NCI-H128 (cell line): Measurements from ENCODE around the gene CEP44.

Experiments
- DNase-seq: peaks from one replicate; lab custom pipeline; 2025; ENCODE audit not compliant: unreplicated experiment; lab: John Stamatoyannopoulos, UW

Gene CEP44

GRCh38 chr4:174381440-174381800, 97.7 kb downstream of the CEP44 start:
- no peak for DNase-seq
